WTC11 (cell line): ENCODE results near the gene KCNMA1.

Source experiments
- AFF4 ChIP-seq: sonication (generic); formaldehyde crosslinking; IDR thresholded peaks from 2 replicates; pipeline ENCODE4 v1.8.1; 2023; ENCODE audit warnings: mild to moderate bottlenecking, missing genetic modification reagents, borderline replicate concordance
- ATF1 ChIP-seq: sonication (generic); formaldehyde crosslinking; IDR thresholded peaks from 2 replicates; pipeline ENCODE4 v1.8.1; 2023; ENCODE audit warnings: mild to moderate bottlenecking, moderate library complexity, missing genetic modification reagents
- ATF3 ChIP-seq: sonication (generic); formaldehyde crosslinking; conservative IDR thresholded peaks from 2 replicates; pipeline ENCODE4 v1.8.1; 2022; ENCODE audit warnings: mild to moderate bottlenecking, missing genetic modification reagents
- CTCF ChIP-seq: fragments of 200-600 bp; IDR thresholded peaks from 2 replicates; pipeline ENCODE4 v1.8.0; 2022; ENCODE audit warnings: antibody characterized with exemption
- ESRRA ChIP-seq: sonication (generic); formaldehyde crosslinking; IDR thresholded peaks from 2 replicates; pipeline ENCODE4 v1.8.1; 2022; ENCODE audit warnings: mild to moderate bottlenecking, missing genetic modification reagents, borderline replicate concordance
- FOXK1 ChIP-seq: sonication (generic); formaldehyde crosslinking; IDR thresholded peaks from 2 replicates; pipeline ENCODE4 v1.8.0; 2022; ENCODE audit warnings: mild to moderate bottlenecking, moderate library complexity, missing genetic modification reagents
- MAX ChIP-seq: sonication (generic); formaldehyde crosslinking; IDR thresholded peaks from 2 replicates; pipeline ENCODE4 v1.8.0; 2022; ENCODE audit warnings: mild to moderate bottlenecking, missing genetic modification reagents
- NR3C1 ChIP-seq: sonication (generic); formaldehyde crosslinking; conservative IDR thresholded peaks from 2 replicates; pipeline ENCODE4 v1.8.1; 2023; ENCODE audit warnings: low read depth, mild to moderate bottlenecking, missing genetic modification reagents
- SMAD4 ChIP-seq: sonication (generic); formaldehyde crosslinking; IDR thresholded peaks from 2 replicates; pipeline ENCODE4 v1.8.0; 2022; ENCODE audit warnings: mild to moderate bottlenecking, missing genetic modification reagents
- SP1 ChIP-seq: sonication (generic); formaldehyde crosslinking; conservative IDR thresholded peaks from 2 replicates; pipeline ENCODE4 v1.8.1; 2022; ENCODE audit warnings: missing genetic modification reagents
- TEAD1 ChIP-seq: sonication (generic); formaldehyde crosslinking; IDR thresholded peaks from 2 replicates; pipeline ENCODE4 v1.8.0; 2022; ENCODE audit warnings: mild to moderate bottlenecking, missing genetic modification reagents
- TEAD4 ChIP-seq: sonication (generic); formaldehyde crosslinking; IDR thresholded peaks from 2 replicates; pipeline ENCODE4 v1.8.0; 2022; ENCODE audit warnings: mild to moderate bottlenecking, missing genetic modification reagents
- ZNF263 ChIP-seq: sonication (generic); formaldehyde crosslinking; IDR thresholded peaks from 2 replicates; pipeline ENCODE4 v1.8.1; 2022; ENCODE audit warnings: low read depth, mild to moderate bottlenecking, moderate library complexity, missing genetic modification reagents
- ZNF671 ChIP-seq: fragments of 250-450 bp; sonication (Bioruptor Pico); IDR thresholded peaks from 2 replicates; pipeline ENCODE4 v1.8.0; 2021; ENCODE audit warnings: mild to moderate bottlenecking

GRCh38 chr10:77228559-77228958 is 409.0 kb downstream of the KCNMA1 start:
- TF ChIP-seq CTCF (no peak), MAX (CRISPR knock-in tag) (no peak), TEAD1 (no peak), ZNF263 (no peak), ATF3 (CRISPR knock-in tag) (no peak), SMAD4 (CRISPR knock-in tag) (no peak), ESRRA (CRISPR knock-in tag) (no peak), SP1 (no peak), TEAD4 (CRISPR knock-in tag) (no peak), ATF1 (CRISPR knock-in tag) (no peak), NR3C1 (no peak), ZNF671 (CRISPR knock-in tag) (no peak), FOXK1 (CRISPR knock-in tag) (no peak), AFF4 (CRISPR knock-in tag) (no peak)
